ENCODE data around the gene HBEGF.
A peak's percentile ranks its signal among the peaks of the same experiment; 100 is the strongest.

DNA sequence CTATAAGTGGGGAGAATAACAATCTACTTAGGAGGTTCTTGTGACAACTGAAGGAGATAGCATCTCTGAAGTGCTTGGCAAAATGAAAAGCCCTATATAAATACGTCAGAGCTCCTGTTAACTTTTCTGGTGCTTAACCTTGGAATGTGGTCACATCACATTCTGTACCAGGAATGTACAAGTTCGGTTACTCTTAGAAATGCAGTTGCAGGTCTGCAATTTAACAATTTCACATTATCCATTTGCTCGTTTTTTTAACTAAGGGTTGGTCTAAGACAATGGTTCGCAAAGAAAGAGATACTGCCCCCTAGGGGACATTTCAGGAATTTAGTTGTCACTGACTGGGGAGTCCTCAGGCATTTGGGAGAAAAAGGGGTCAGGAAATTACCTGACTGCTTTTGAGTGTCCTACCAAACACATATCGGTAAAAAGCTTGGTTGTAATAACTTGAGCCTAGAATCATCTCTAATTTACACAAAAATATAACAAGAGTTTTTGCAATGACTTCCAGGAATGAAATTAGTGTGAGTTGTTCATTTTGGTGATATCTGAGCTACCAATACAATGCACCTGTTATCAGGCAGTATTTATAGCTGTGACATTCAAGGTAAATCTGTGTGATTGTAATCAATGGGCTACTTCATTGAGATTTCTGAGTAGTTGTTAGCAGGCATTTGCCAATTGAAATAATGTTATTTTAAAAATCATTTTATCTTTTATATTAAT, 5.4 kb upstream of the HBEGF start:
- TF ChIP-seq, protein P1, sequence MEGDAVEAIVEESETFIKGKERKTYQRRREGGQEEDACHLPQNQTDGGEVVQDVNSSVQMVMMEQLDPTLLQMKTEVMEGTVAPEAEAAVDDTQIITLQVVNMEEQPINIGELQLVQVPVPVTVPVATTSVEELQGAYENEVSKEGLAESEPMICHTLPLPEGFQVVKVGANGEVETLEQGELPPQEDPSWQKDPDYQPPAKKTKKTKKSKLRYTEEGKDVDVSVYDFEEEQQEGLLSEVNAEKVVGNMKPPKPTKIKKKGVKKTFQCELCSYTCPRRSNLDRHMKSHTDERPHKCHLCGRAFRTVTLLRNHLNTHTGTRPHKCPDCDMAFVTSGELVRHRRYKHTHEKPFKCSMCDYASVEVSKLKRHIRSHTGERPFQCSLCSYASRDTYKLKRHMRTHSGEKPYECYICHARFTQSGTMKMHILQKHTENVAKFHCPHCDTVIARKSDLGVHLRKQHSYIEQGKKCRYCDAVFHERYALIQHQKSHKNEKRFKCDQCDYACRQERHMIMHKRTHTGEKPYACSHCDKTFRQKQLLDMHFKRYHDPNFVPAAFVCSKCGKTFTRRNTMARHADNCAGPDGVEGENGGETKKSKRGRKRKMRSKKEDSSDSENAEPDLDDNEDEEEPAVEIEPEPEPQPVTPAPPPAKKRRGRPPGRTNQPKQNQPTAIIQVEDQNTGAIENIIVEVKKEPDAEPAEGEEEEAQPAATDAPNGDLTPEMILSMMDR (IDR thresholded peaks at IDR 0.05; ENCODE audit: low read length), result peak; percentile 82
- no peak for TF ChIP-seq EZH2 (IDR thresholded peaks at IDR 0.05; ENCODE audit: borderline replicate concordance, low read length)
